Adrenal gland (tissue), 12 donors: ENCODE measurements around the gene LMAN1L. TPM values are rescaled to one million over a fixed set of nuclear protein-coding genes. Genes with fewer than 3 reads are reported as not detected.
A peak's percentile ranks its signal among the peaks of the same experiment; 100 is the strongest.

ENCODE experiments used
- DNase-seq, 7 donors: peaks; one replicate each; pipeline ENCODE4 v3.0.0-alpha.2; 2019 to 2020
- H3K27ac ChIP-seq, 5 donors: fragments of 200-600 bp; sonication (generic) in 4 of 5; 1 replicate in 3 of 5; 2 replicates in 2 of 5; pipeline versions ENCODE4 v1.5.1 to v1.8.0; 2016 to 2020; ENCODE audit warnings: mild to moderate bottlenecking in 1 of 5
- H3K27me3 ChIP-seq: fragments of 200-600 bp; 2 replicates; pipeline ENCODE4 v1.8.0; 2021
- H3K36me3 ChIP-seq, 2 donors: fragments of 200-600 bp; replicated peaks in 1 of 2; 1 replicate in 1 of 2; 2 replicates in 1 of 2; pipeline versions ENCODE4 v1.5.1 to v1.8.0; 2018 to 2022
- H3K4me1 ChIP-seq, 2 donors: fragments of 200-600 bp; replicated peaks in 1 of 2; 1 replicate in 1 of 2; 2 replicates in 1 of 2; pipeline versions ENCODE4 v1.5.1 to v1.8.0; 2018 to 2021
- H3K4me3 ChIP-seq, 4 donors: fragments of 200-600 bp; sonication (generic) in 3 of 4; one replicate each; pipeline ENCODE4 v1.5.1; 2016 to 2018
- H3K9me3 ChIP-seq, 3 donors: fragments of 200-600 bp; sonication (generic) in 1 of 3; replicated peaks in 1 of 3; 1 replicate in 2 of 3; 2 replicates in 1 of 3; pipeline versions ENCODE4 v1.5.1 to v1.8.0; 2016 to 2021
- CTCF ChIP-seq, 6 experiments: fragments of 450-650 bp in 4 of 6; fragments of 200-600 bp in 2 of 6; sonication (generic) in 1 of 6; IDR thresholded peaks; 1 replicate in 5 of 6; 2 replicates in 1 of 6; pipeline versions ENCODE4 v1.5.1 to v1.8.0; 2016 to 2021; ENCODE audit warnings: antibody characterized with exemption in 6 of 6, mild to moderate bottlenecking in 2 of 6, moderate library complexity in 1 of 6
- POLR2A ChIP-seq, 2 donors: fragments of 450-650 bp; IDR thresholded peaks; one replicate each; pipeline ENCODE4 v1.6.1; 2017; ENCODE audit warnings: antibody characterized with exemption in 2 of 2, mild to moderate bottlenecking in 2 of 2, moderate library complexity in 1 of 2
- WGBS, 4 donors: extraction: QIAGEN DNeasy Blood & Tissue Kit in 2 of 4; methylation state at CpG; one replicate each; pipeline versions ENCODE4 v1.1.5 to v1.1.7; 2013 to 2017; 5-methylcytosine and 5-hydroxymethylcytosine counted together
- intact Hi-C, 2 donors: fragments of 100-400 bp; cut with DNase I; formaldehyde crosslinking; loops; one replicate each; pipeline versions ENCODE4 v1.14.1 to v1.15.0; 2022 to 2023
- polyA plus RNA-seq, 3 donors: library from polyadenylated mRNA; stranded (reverse); fragments of 200-250 nt in 2 of 3; fragments of 350-450 nt in 1 of 3; fragmentation: Illumina TruSeq in 1 of 3; extraction: RNeasy Lipid Tissue Mini Kit (QIAGEN cat#74804) in 1 of 3; gene quantifications; one replicate each; pipeline ENCODE4 v1.2.3, GENCODE V29; 2013 to 2014
- total RNA-seq, 9 donors: library from RNA; depleted of rRNA in 4 of 9; stranded (reverse); fragments of >200 nt in 4 of 9; fragments of 120-200 nt in 1 of 9; fragmentation: NEBNext Ultra II Directional in 1 of 9; extraction: Animal tissue kit (Norgen Biotek cat#: 25700) in 1 of 9; gene quantifications; one replicate each; pipeline versions ENCODE4 v1.1.0 to v1.2.4, GENCODE V29; 2013 to 2023
- donor health status: healthy with polysubstance abuse.
- donor health status: Bipolar disorder and iron deficiency.
- donor health status: DM: yes; HTN: yes; CAD: no.
- donor health status: DM: no; HTN: no; CAD: no.
- donor health status: DM: no; HTN: no; CAD: no.
- donor health status: DM: yes; HTN: yes; CAD: no.

Gene LMAN1L
- total and polyA plus RNA-seq, 12 donors, result 0.28 to 12.5 (median 5.1) TPM; not detected in 1

GRCh38 chr15:74851960-74852359 is 39.3 kb downstream of the LMAN1L start:
- Histone ChIP-seq H3K27ac (no peak overlapping the region), H3K9me3 (no peaks in the 10 kb centered on the region), H3K4me3 (no peak overlapping the region), H3K4me1 (peaks cover 9% of the 10 kb centered on the region in 2 donors), H3K36me3 (peaks cover 0 to 75% of the 10 kb centered on the region in 2 donors), H3K27me3 (no peaks in the 10 kb centered on the region)
- WGBS, 4 donors, result 92 to 97% (median 93%) methylated on average over 5 to 7 of the region's 7 CpGs
- TF ChIP-seq CTCF (IDR thresholded peaks at IDR 0.05), result no peak
- TF ChIP-seq POLR2A (IDR thresholded peaks at IDR 0.05), result no peak
- DNase-seq, result no peak
- intact Hi-C loops, result no loop called here

GRCh38 chr15:74854453-74855022 is 41.9 kb downstream of the LMAN1L start:
- TF ChIP-seq POLR2A (IDR thresholded peaks at IDR 0.05), result no peak
- no peak for TF ChIP-seq CTCF (IDR thresholded peaks at IDR 0.05)
- H3K27me3 ChIP-seq, result no peaks in the 10 kb centered on the region
- no peaks in the 10 kb centered on the region for H3K9me3 ChIP-seq
- peaks cover 0 to 50% of the 10 kb centered on the region in 2 donors for H3K36me3 ChIP-seq
- H3K27ac ChIP-seq, result no peak overlapping the region
- WGBS, 4 donors, result 94 to 96% (median 95%) methylated on average over 8 to 13 of the region's 13 CpGs
- DNase-seq, result no peak
- no peak overlapping the region for H3K4me3 ChIP-seq
- peaks cover 10 to 20% of the 10 kb centered on the region in 2 donors for H3K4me1 ChIP-seq
- intact Hi-C loops, result no loop called here

GRCh38 chr15:74855857-74856256 is 43.2 kb downstream of the LMAN1L start:
- intact Hi-C loops, result no loop called here
- Histone ChIP-seq H3K27ac (no peak overlapping the region), H3K4me1 (peaks cover 10 to 26% of the 10 kb centered on the region in 2 donors), H3K9me3 (no peaks in the 10 kb centered on the region), H3K27me3 (no peaks in the 10 kb centered on the region), H3K4me3 (no peak overlapping the region), H3K36me3 (peaks cover 0 to 36% of the 10 kb centered on the region in 2 donors)
- no peak for TF ChIP-seq POLR2A (IDR thresholded peaks at IDR 0.05)
- TF ChIP-seq CTCF (IDR thresholded peaks at IDR 0.05), result no peak
- WGBS, 4 donors, result 86 to 96% (median 89%) methylated on average over 2 of the region's 2 CpGs
- DNase-seq, result no peak

GRCh38 chr15:74856537-74856936 is 43.9 kb downstream of the LMAN1L start:
- no peak for DNase-seq
- Histone ChIP-seq H3K9me3 (no peaks in the 10 kb centered on the region), H3K4me3 (no peak overlapping the region), H3K27ac (peak overlapping the region in 1 of 5 donors; percentile 0), H3K4me1 (peaks cover 10 to 26% of the 10 kb centered on the region in 2 donors), H3K36me3 (peaks cover 0 to 30% of the 10 kb centered on the region in 2 donors), H3K27me3 (no peaks in the 10 kb centered on the region)
- TF ChIP-seq POLR2A (IDR thresholded peaks at IDR 0.05) (no peak), CTCF (IDR thresholded peaks at IDR 0.05) (no peak)
- intact Hi-C loops, result no loop called here
- 88 to 100% (median 96%) methylated on average over 1 of the region's 1 CpG for WGBS, 4 donors
